HepG2 (cell line): Measurements from ENCODE around the gene P3H3. TPM values are rescaled to one million over a fixed set of nuclear protein-coding genes. Genes with fewer than 3 reads are reported as not detected.

Experiments
- NFKB2 ChIP-seq: sonication (generic); formaldehyde crosslinking; IDR thresholded peaks from 2 replicates; pipeline ENCODE4 v1.4.0; 2020; ENCODE audit warnings: missing genetic modification reagents, borderline replicate concordance
- TBX2 ChIP-seq: sonication (generic); formaldehyde crosslinking; IDR thresholded peaks from 2 replicates; pipeline ENCODE4 v1.5.0; 2020; ENCODE audit warnings: missing genetic modification reagents, mild to moderate bottlenecking, borderline replicate concordance
- ZNF10 ChIP-seq: sonication (generic); formaldehyde crosslinking; IDR thresholded peaks from 2 replicates; pipeline ENCODE4 v1.4.0; 2020; ENCODE audit warnings: mild to moderate bottlenecking, low read depth, missing genetic modification reagents, borderline replicate concordance
- ZNF274 ChIP-seq: sonication (generic); formaldehyde crosslinking; IDR thresholded peaks from 2 replicates; pipeline ENCODE4 v1.5.1; 2020; ENCODE audit warnings: mild to moderate bottlenecking, missing genetic modification reagents
- ZNF614 ChIP-seq: IDR thresholded peaks from 2 replicates; pipeline ENCODE4 v1.6.1; 2018; ENCODE audit warnings: missing biosample characterization, missing genetic modification reagents, inconsistent platforms, borderline replicate concordance
- polyA plus RNA-seq, 8 experiments: library from polyadenylated mRNA; depleted of rRNA in 3 of 8; stranded (reverse) in 7 of 8; unstranded in 1 of 8; fragments of >200 nt; fragmentation: Illumina TruSeq in 4 of 8; extraction: Trizol in 4 of 8; gene quantifications; 2 replicates each; pipeline versions ENCODE4 v1.2.1 to v1.2.3, GENCODE V29; 2011 to 2016; ENCODE audit warnings: low read depth in 4 of 8, missing spikeins in 1 of 8, mixed read lengths in 1 of 8; ENCODE audit not compliant: insufficient read depth in 1 of 8
- total RNA-seq, 5 experiments: library from RNA; depleted of rRNA; stranded (reverse); fragments of >200 nt; fragmentation: Illumina TruSeq; extraction: Trizol; gene quantifications; 2 replicates each; pipeline ENCODE4 v1.2.3, GENCODE V29; 2016; ENCODE audit warnings: low read depth in 1 of 5
- TF ChIP-seq, protein P1 (sequence below): IDR thresholded peaks from 2 replicates; pipeline ENCODE4 v1.6.1; 2018; ENCODE audit warnings: missing genetic modification reagents
- TF ChIP-seq, protein P2 (sequence below): sonication (generic); formaldehyde crosslinking; IDR thresholded peaks from 2 replicates; pipeline ENCODE4 v1.5.1; 2020; ENCODE audit warnings: mild to moderate bottlenecking, missing genetic modification reagents, borderline replicate concordance

The P3H3 gene
- total and polyA plus RNA-seq, 2 of the 13 experiments (the other 11 are each of a cell fraction or from before 2014, with no cell fraction given): 20.1 to 20.5 TPM

DNA sequence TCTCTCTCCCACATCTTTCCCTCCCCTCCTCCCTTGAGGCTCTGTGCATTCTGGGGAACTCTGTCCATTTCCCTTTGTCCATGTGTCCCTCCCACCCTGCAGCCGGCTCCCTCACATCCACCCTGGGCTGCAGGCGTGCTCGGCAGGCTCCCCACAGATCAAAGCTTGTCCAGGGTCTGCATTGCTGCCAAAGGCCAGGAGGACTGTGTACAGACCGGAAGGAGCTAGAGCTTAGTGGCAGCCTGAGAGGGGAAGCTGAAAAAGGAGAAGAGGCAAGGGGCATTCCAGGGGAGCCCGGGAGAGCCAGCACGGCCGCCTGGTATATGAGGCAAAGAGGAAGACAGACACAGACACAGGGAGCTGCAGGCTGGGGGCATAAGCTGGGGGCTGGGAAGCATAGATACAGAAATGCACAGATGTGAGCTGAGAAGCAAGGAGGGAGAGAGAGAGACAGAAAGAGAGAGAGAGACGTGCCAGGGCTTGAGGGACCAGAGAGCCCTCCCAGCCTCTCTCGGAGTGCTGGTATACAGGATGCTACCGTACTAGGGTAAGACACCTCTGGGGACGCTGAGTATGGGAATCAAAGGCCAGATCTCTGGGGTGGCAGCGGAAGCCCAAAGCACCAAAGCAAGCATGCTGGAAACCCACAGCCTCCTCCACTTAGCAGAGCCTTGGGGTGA lies 35.5 kb upstream of the P3H3 start (continued):
- 0 out of 2 replicates have a peak, but pooled peaks have one; percentile 41 for TF ChIP-seq ZNF614 (CRISPR knock-in tag)
- TF ChIP-seq TBX2: peak; percentile 75; the same call in 1 of the 2 replicates
- TF ChIP-seq, protein P1, sequence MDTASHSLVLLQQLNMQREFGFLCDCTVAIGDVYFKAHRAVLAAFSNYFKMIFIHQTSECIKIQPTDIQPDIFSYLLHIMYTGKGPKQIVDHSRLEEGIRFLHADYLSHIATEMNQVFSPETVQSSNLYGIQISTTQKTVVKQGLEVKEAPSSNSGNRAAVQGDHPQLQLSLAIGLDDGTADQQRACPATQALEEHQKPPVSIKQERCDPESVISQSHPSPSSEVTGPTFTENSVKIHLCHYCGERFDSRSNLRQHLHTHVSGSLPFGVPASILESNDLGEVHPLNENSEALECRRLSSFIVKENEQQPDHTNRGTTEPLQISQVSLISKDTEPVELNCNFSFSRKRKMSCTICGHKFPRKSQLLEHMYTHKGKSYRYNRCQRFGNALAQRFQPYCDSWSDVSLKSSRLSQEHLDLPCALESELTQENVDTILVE (CRISPR knock-in tag): 0 out of 2 replicates have a peak, but pooled peaks have one; percentile 38
- no peak for TF ChIP-seq ZNF10
- TF ChIP-seq, protein P2, sequence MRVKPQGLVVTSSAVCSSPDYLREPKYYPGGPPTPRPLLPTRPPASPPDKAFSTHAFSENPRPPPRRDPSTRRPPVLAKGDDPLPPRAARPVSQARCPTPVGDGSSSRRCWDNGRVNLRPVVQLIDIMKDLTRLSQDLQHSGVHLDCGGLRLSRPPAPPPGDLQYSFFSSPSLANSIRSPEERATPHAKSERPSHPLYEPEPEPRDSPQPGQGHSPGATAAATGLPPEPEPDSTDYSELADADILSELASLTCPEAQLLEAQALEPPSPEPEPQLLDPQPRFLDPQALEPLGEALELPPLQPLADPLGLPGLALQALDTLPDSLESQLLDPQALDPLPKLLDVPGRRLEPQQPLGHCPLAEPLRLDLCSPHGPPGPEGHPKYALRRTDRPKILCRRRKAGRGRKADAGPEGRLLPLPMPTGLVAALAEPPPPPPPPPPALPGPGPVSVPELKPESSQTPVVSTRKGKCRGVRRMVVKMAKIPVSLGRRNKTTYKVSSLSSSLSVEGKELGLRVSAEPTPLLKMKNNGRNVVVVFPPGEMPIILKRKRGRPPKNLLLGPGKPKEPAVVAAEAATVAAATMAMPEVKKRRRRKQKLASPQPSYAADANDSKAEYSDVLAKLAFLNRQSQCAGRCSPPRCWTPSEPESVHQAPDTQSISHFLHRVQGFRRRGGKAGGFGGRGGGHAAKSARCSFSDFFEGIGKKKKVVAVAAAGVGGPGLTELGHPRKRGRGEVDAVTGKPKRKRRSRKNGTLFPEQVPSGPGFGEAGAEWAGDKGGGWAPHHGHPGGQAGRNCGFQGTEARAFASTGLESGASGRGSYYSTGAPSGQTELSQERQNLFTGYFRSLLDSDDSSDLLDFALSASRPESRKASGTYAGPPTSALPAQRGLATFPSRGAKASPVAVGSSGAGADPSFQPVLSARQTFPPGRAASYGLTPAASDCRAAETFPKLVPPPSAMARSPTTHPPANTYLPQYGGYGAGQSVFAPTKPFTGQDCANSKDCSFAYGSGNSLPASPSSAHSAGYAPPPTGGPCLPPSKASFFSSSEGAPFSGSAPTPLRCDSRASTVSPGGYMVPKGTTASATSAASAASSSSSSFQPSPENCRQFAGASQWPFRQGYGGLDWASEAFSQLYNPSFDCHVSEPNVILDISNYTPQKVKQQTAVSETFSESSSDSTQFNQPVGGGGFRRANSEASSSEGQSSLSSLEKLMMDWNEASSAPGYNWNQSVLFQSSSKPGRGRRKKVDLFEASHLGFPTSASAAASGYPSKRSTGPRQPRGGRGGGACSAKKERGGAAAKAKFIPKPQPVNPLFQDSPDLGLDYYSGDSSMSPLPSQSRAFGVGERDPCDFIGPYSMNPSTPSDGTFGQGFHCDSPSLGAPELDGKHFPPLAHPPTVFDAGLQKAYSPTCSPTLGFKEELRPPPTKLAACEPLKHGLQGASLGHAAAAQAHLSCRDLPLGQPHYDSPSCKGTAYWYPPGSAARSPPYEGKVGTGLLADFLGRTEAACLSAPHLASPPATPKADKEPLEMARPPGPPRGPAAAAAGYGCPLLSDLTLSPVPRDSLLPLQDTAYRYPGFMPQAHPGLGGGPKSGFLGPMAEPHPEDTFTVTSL (CRISPR knock-in tag): peak; percentile 90; the same call in 1 of the 2 replicates
- 0 out of 2 replicates have a peak, but pooled peaks have one; percentile 29 for TF ChIP-seq NFKB2 (CRISPR knock-in tag)
- peak; percentile 41; the same call in 1 of the 2 replicates for TF ChIP-seq ZNF274 (CRISPR knock-in tag)
